Measurements from ENCODE around the gene EIF3J.
A peak's percentile ranks its signal among the peaks of the same experiment; 100 is the strongest.

EIF3J gene

GRCh38 chr15:44536962-44537734 lies at the start of gene EIF3J:
TSS of gene EIF3J (plus strand) at chr15:44537147. CDS start at chr15:44537195, 48 bp downstream.
- TF ChIP-seq, protein P1, sequence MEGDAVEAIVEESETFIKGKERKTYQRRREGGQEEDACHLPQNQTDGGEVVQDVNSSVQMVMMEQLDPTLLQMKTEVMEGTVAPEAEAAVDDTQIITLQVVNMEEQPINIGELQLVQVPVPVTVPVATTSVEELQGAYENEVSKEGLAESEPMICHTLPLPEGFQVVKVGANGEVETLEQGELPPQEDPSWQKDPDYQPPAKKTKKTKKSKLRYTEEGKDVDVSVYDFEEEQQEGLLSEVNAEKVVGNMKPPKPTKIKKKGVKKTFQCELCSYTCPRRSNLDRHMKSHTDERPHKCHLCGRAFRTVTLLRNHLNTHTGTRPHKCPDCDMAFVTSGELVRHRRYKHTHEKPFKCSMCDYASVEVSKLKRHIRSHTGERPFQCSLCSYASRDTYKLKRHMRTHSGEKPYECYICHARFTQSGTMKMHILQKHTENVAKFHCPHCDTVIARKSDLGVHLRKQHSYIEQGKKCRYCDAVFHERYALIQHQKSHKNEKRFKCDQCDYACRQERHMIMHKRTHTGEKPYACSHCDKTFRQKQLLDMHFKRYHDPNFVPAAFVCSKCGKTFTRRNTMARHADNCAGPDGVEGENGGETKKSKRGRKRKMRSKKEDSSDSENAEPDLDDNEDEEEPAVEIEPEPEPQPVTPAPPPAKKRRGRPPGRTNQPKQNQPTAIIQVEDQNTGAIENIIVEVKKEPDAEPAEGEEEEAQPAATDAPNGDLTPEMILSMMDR (IDR thresholded peaks at IDR 0.05; ENCODE audit: low read depth, low read length, missing control alignments): no peak

DNA sequence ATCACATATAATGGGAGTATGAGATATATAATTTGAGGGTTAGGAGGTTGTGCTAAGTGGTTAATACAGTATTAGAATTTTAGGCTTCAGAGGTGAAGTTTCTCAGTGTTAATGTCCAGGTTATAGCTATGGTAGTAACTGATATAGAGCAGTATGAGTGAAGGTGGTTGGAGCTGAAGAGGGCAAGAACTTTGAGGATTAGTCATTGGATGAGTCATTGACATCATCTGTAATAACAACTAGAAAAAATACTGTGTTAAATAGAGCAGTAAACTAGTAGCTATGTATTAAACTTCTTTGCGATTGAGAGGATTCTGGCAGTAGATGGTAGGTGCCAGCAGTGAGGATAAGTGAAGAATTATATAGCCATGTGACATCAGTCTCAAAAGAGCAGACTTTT lies 47.5 kb upstream of the EIF3J start:
- H3K36me3 ChIP-seq (replicated peaks): peaks cover 3% of the 10 kb centered on the region

More at GRCh38 chr15:44536962-44537734, at the start of gene EIF3J:
- H3K36me3 ChIP-seq (replicated peaks): peaks cover 8% of the 10 kb centered on the region
- H3K27me3 ChIP-seq (replicated peaks): no peaks in the 10 kb centered on the region
- in situ Hi-C loops (cut with HindIII; ENCODE audit: low pct_ligation_motif_present, low sequenced_read_pairs): no loop called here
- peak within 1 kb of the TSS; percentile 79 for H3K4me3 ChIP-seq (ENCODE audit: low read depth, low read length)
- peak; percentile 94 for DNase-seq
- peak within 1 kb of the TSS; percentile 91 for H3K27ac ChIP-seq

GRCh38 chr15:44490622-44491021 lies 46.3 kb upstream of the EIF3J start:
- Histone ChIP-seq H3K27me3 (replicated peaks) (no peaks in the 10 kb centered on the region), H3K36me3 (replicated peaks) (peaks cover 3% of the 10 kb centered on the region), H3K4me3 (ENCODE audit: low read depth, low read length) (no peak overlapping the region), H3K27ac (no peak overlapping the region)
- TF ChIP-seq, protein P1 (IDR thresholded peaks at IDR 0.05; ENCODE audit: low read depth, low read length, missing control alignments): no peak
- in situ Hi-C loops (cut with HindIII; ENCODE audit: low pct_ligation_motif_present, low sequenced_read_pairs): no loop called here
- no peak for DNase-seq

More for the DNA sequence above, 47.5 kb upstream of the EIF3J start:
- DNase-seq: peak; percentile 74
- TF ChIP-seq, protein P1 (IDR thresholded peaks at IDR 0.05; ENCODE audit: low read depth, low read length, missing control alignments): no peak
- H3K27me3 ChIP-seq (replicated peaks): no peaks in the 10 kb centered on the region
- in situ Hi-C loops (cut with HindIII; ENCODE audit: low pct_ligation_motif_present, low sequenced_read_pairs): no loop called here
- H3K4me3 ChIP-seq (ENCODE audit: low read depth, low read length): no peak overlapping the region
- H3K27ac ChIP-seq: peak overlapping the region; percentile 76

- no peaks in the 10 kb centered on the region for H3K27me3 ChIP-seq (replicated peaks)
- H3K36me3 ChIP-seq (replicated peaks): peaks cover 5% of the 10 kb centered on the region
- no peak overlapping the region for H3K27ac ChIP-seq
- TF ChIP-seq, protein P1 (IDR thresholded peaks at IDR 0.05; ENCODE audit: low read depth, low read length, missing control alignments): no peak
- DNase-seq: no peak
- in situ Hi-C loops (cut with HindIII; ENCODE audit: low pct_ligation_motif_present, low sequenced_read_pairs): no loop called here
- H3K4me3 ChIP-seq (ENCODE audit: low read depth, low read length): no peak overlapping the region
Observed at GRCh38 chr15:44492040-44492439, 44.9 kb upstream of the EIF3J start.

- in situ Hi-C loops (cut with HindIII; ENCODE audit: low pct_ligation_motif_present, low sequenced_read_pairs): no loop called here
- no peak overlapping the region for H3K4me3 ChIP-seq (ENCODE audit: low read depth, low read length)
- no peak overlapping the region for H3K27ac ChIP-seq
- H3K36me3 ChIP-seq (replicated peaks): peaks cover 2% of the 10 kb centered on the region
- no peaks in the 10 kb centered on the region for H3K27me3 ChIP-seq (replicated peaks)
- TF ChIP-seq, protein P1 (IDR thresholded peaks at IDR 0.05; ENCODE audit: low read depth, low read length, missing control alignments): no peak
- no peak for DNase-seq
Observed at GRCh38 chr15:44492672-44493071, 44.3 kb upstream of the EIF3J start.

All from brain microvascular endothelial cell (primary cell).